Vagina (tissue), 2 donors: ENCODE measurements around the gene NACC2. TPM values are rescaled to one million over a fixed set of nuclear protein-coding genes. Genes with fewer than 3 reads are reported as not detected.
"Not testable (repeated sequence)": the region's sequence is repeated elsewhere in the genome, so short reads cannot be mapped to it uniquely, and the experiment has no call there.

Experiments
- DNase-seq, 2 donors: peaks; one replicate each; pipeline ENCODE4 v3.0.0-alpha.2; 2017; ENCODE audit errors: extremely low spot score in 2 of 2
- H3K27ac ChIP-seq: fragments of 200-600 bp; sonication (generic); one replicate; pipeline ENCODE4 v1.5.1; 2019
- H3K27me3 ChIP-seq: fragments of 200-600 bp; sonication (generic); one replicate; pipeline ENCODE4 v1.5.1; 2019
- H3K36me3 ChIP-seq, 2 donors: fragments of 200-600 bp; sonication (generic); one replicate each; pipeline ENCODE4 v1.5.1; 2017 to 2019
- H3K4me1 ChIP-seq: fragments of 200-600 bp; sonication (generic); one replicate; pipeline ENCODE4 v1.5.1; 2019
- H3K4me3 ChIP-seq, 2 donors: fragments of 200-600 bp; sonication (generic); 1 replicate in 1 of 2; 2 replicates in 1 of 2; pipeline ENCODE4 v1.5.1; 2016 to 2019
- H3K9me3 ChIP-seq: fragments of 200-600 bp; sonication (generic); one replicate; pipeline ENCODE4 v1.5.1; 2019
- POLR2A ChIP-seq, 2 donors: fragments of 450-650 bp; IDR thresholded peaks; one replicate each; pipeline ENCODE4 v1.6.1; 2017; ENCODE audit warnings: antibody characterized with exemption in 2 of 2, mild to moderate bottlenecking in 2 of 2, moderate library complexity in 2 of 2
- POLR2AphosphoS5 ChIP-seq, 2 donors: sonication (generic); formaldehyde crosslinking; IDR thresholded peaks; one replicate each; pipeline ENCODE4 v1.9.0; 2017; ENCODE audit warnings: antibody characterized with exemption in 2 of 2, mild to moderate bottlenecking in 2 of 2, low read depth in 1 of 2; ENCODE audit not compliant: insufficient read depth in 1 of 2
- intact Hi-C: fragments of 100-400 bp; cut with DNase I; formaldehyde crosslinking; loops from one replicate; pipeline ENCODE4 v1.15.1; 2023
- total RNA-seq: library from RNA; depleted of rRNA; stranded (reverse); fragments of >200 nt; gene quantifications from one replicate; pipeline ENCODE4 v1.2.3, GENCODE V29; 2016
- TF ChIP-seq, protein P1 (sequence below), 3 experiments: fragments of 450-650 bp in 2 of 3; fragments of 200-600 bp in 1 of 3; sonication (generic) in 1 of 3; IDR thresholded peaks; one replicate each; pipeline ENCODE4 v1.5.1; 2017 to 2019; ENCODE audit warnings: antibody characterized with exemption in 3 of 3, mild to moderate bottlenecking in 2 of 3, moderate library complexity in 2 of 3

Gene NACC2
- total RNA-seq, 1 donor from 2014 or later = 21.1 TPM

DNA sequence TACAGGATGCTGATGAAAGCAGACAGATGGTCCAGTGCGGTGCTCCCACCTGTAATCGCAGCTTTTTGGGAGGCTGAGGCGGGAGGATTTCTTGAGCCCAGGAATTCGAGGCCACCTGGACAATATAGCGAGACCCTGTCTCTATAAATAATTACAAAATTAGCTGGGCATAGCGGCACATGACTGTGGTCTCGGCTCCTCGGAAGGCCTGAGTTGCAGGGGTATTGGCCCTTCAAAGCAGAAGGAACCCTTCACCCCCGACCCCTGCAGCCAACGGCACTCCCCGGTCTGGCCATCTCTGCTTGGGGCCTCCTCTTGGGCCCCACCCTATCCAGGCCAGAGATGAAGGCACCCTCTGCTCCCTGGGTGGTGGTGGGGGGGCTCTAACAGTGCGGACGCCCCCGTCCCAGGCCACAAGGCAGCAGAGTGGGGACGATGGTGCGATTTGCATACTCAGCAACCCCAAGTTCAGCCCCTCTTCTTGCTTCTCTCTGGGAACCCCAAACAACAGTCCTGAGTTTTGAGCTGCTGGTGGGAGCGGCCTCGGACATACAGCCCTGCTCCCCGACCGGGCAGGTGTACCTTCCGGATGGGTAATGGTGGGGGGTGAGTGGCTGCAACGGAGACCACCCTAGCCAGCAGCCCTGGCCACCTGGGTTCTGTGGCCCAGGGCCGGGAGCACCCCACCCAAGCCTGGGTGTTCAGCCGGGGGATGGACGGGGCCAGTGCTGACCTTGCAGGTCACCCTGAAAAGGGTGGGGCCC lies 50.7 kb downstream of the NACC2 start:
- Histone ChIP-seq H3K4me1 (peaks cover 9% of the 10 kb centered on the region), H3K27me3 (no peaks in the 10 kb centered on the region), H3K4me3 (no peak overlapping the region), H3K9me3 (peaks cover 5% of the 10 kb centered on the region), H3K27ac (no peak overlapping the region), H3K36me3 (peaks cover 0 to 14% of the 10 kb centered on the region in 2 donors)
- TF ChIP-seq POLR2AphosphoS5 (IDR thresholded peaks at IDR 0.05; ENCODE audit: insufficient read depth in 1 of 2, low read depth in 1 of 2) (no peak), POLR2A (IDR thresholded peaks at IDR 0.05) (no peak)
- TF ChIP-seq, protein P1, sequence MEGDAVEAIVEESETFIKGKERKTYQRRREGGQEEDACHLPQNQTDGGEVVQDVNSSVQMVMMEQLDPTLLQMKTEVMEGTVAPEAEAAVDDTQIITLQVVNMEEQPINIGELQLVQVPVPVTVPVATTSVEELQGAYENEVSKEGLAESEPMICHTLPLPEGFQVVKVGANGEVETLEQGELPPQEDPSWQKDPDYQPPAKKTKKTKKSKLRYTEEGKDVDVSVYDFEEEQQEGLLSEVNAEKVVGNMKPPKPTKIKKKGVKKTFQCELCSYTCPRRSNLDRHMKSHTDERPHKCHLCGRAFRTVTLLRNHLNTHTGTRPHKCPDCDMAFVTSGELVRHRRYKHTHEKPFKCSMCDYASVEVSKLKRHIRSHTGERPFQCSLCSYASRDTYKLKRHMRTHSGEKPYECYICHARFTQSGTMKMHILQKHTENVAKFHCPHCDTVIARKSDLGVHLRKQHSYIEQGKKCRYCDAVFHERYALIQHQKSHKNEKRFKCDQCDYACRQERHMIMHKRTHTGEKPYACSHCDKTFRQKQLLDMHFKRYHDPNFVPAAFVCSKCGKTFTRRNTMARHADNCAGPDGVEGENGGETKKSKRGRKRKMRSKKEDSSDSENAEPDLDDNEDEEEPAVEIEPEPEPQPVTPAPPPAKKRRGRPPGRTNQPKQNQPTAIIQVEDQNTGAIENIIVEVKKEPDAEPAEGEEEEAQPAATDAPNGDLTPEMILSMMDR (IDR thresholded peaks at IDR 0.05) = no peak
- peak in 1 of 2 donors; percentile 64 for DNase-seq
- intact Hi-C loops = no loop called here

DNA sequence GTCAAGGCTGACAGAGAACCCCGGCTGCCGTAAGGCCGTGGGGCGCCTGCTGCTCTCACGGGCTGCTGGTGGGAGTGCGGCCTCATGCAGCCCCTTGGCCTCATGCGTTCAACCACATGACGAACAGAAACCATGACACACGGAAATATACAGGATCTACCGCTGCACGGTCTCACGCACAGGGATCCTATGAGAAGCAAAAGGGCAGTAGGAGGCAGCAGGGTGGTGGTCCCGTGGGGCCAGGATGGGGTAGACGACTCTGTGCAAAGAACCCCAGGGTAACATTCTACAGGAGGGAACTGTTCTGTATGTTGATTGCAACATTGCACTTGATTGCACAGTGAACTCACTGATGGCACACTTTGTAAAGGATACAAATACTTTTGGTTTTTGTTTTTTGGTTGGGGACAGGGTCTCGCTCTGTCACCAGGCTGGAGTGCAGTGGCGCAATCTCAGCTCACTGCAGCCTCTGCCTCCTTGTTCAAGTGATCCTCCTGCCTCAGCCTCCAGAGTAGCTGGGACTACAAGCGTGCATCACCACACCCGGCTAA lies 51.6 kb downstream of the NACC2 start:
- Histone ChIP-seq H3K9me3 (peaks cover 10% of the 10 kb centered on the region), H3K27me3 (no peaks in the 10 kb centered on the region), H3K4me3 (no peak overlapping the region), H3K36me3 (peaks cover 0 to 7% of the 10 kb centered on the region in 2 donors), H3K27ac (no peak overlapping the region), H3K4me1 (peaks cover 9% of the 10 kb centered on the region)
- DNase-seq = peak in 1 of 2 donors; percentile 37
- TF ChIP-seq POLR2A (IDR thresholded peaks at IDR 0.05) (no peak), POLR2AphosphoS5 (IDR thresholded peaks at IDR 0.05; ENCODE audit: insufficient read depth in 1 of 2, low read depth in 1 of 2) (no peak)
- TF ChIP-seq, protein P1 (IDR thresholded peaks at IDR 0.05) = no peak
- intact Hi-C loops = no loop called here

DNA sequence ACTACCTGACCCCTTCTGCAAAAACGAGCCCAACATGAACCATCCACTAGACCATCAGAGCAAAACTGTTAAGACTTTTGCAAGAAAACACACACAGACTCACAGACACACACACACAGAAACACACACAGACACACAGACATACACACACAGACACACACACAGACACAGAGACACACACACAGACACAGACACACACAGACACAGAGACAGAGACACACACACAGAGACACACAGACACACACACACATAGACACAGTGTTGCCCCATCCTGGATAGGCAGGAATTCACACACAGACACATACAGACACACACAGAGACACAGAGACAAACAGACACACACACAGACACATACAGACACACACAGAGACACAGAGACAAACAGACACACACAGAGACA lies 52.5 kb downstream of the NACC2 start:
- H3K4me1 ChIP-seq = peaks cover 9% of the 10 kb centered on the region
- intact Hi-C loops = no loop called here
- peaks cover 10% of the 10 kb centered on the region for H3K9me3 ChIP-seq
- peaks cover 0 to 6% of the 10 kb centered on the region in 2 donors for H3K36me3 ChIP-seq
- DNase-seq = no peak
- TF ChIP-seq, protein P1 (IDR thresholded peaks at IDR 0.05) = no peak
- TF ChIP-seq POLR2AphosphoS5 (IDR thresholded peaks at IDR 0.05; ENCODE audit: insufficient read depth in 1 of 2, low read depth in 1 of 2) = no peak
- no peak for TF ChIP-seq POLR2A (IDR thresholded peaks at IDR 0.05)
- H3K27ac ChIP-seq = no peak overlapping the region
- no peaks in the 10 kb centered on the region for H3K27me3 ChIP-seq
- H3K4me3 ChIP-seq = no peak overlapping the region

DNA sequence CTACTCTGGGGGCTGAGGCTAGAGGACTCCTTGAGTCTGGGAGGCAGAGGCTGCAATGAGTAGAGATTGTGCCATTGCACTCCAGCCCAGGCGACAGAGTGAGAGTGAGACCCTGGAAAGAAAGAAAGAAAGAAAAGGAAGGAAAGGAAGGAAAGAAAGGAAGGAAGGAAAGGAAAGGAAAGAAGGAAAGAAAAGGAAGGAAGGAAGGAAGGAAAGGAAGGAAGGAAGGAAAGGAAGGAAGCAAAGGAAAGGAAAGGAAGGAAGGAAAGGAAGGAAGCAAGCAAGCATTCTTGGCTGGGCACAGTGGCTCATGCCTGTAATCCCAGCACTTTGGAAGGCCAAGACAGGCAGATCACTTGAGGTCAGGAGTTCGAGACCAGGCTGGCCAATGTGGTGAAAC lies 54.2 kb downstream of the NACC2 start:
- intact Hi-C loops, H3K4me1 ChIP-seq, H3K27me3 ChIP-seq, H3K27ac ChIP-seq, H3K4me3 ChIP-seq, DNase-seq, H3K36me3 ChIP-seq: not testable (repeated sequence)
- H3K9me3 ChIP-seq = peaks cover 14% of the 10 kb centered on the region

DNA sequence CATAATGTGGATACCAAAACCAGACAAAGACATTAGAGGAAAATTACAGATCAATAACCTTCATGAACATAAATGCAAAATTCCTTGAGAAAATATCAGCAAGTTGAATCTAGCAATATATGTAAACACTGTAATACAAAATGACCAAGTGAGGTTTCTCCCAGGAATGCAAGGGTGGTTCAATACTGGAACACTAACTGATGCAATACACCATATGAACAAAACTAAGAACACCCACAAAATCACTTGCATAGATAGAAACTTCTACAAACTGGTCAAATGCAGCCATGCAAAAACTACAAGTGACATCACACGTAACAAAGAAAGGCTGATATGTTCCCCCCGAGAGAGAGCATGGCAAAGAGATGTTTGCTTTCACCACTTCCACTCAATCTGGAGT lies 55.6 kb downstream of the NACC2 start:
- peaks cover 14% of the 10 kb centered on the region for H3K9me3 ChIP-seq
- TF ChIP-seq, protein P1 (IDR thresholded peaks at IDR 0.05) = no peak
- TF ChIP-seq POLR2A (IDR thresholded peaks at IDR 0.05) (no peak), POLR2AphosphoS5 (IDR thresholded peaks at IDR 0.05; ENCODE audit: insufficient read depth in 1 of 2, low read depth in 1 of 2) (no peak)
- no peak for DNase-seq
- no peaks in the 10 kb centered on the region for H3K27me3 ChIP-seq
- no peak overlapping the region for H3K4me3 ChIP-seq
- intact Hi-C loops = no loop called here
- peaks cover 0 to 6% of the 10 kb centered on the region in 2 donors for H3K36me3 ChIP-seq
- H3K4me1 ChIP-seq = no peaks in the 10 kb centered on the region
- H3K27ac ChIP-seq = no peak overlapping the region
